GM18519 (cell line): ENCODE measurements around the gene ZCCHC3.

Source experiments
- ATAC-seq: cut with Tn5 transposase; IDR thresholded peaks from one replicate; pipeline ENCODE4 v1.9.1; 2021; ENCODE audit warnings: mild to moderate bottlenecking, moderate library complexity; ENCODE audit not compliant: unreplicated experiment, low FRiP score

The ZCCHC3 gene

DNA sequence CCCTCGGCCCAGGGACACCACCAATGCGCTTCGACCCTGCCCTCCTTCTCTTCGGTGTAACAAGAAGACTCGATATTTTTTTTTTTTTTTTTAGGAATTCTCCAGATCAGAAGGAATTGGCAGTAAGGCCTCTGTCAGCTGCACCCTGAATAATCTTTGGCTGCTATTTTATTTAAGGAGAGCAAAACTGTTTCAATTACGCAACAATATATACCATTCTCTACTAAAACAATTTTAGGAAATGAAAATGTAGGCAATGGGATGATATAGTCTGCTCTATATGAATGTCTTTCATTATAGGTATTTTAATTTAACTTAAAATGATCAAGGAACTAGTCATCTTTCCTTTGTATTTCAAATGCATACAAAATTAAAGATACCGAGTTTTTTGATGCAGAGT lies 13.3 kb downstream of the ZCCHC3 start:
- ATAC-seq, result no peak

DNA sequence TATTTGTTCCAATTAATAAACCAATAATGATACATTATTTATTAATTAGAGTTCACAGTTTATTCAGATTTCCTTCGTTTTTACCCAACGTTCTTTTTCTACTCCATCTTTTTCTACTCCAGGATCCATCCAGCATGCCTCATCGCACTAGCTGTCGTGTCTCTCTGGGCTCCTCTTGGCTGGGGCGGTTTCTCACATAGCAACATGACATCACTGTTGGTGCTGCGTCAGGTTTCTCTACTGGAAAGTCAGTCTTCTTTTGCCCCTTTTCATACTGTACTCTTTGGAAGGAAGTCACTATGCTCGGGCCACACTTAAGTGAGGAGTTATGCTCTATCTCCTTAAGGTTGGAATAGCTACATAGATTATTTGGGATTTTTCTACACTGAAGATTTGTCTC lies 14.2 kb downstream of the ZCCHC3 start:
- ATAC-seq, result no peak

GRCh38 chr20:312067-312466 lies 14.7 kb downstream of the ZCCHC3 start:
- no peak for ATAC-seq

GRCh38 chr20:312866-313265 lies 15.5 kb downstream of the ZCCHC3 start:
- no peak for ATAC-seq

DNA sequence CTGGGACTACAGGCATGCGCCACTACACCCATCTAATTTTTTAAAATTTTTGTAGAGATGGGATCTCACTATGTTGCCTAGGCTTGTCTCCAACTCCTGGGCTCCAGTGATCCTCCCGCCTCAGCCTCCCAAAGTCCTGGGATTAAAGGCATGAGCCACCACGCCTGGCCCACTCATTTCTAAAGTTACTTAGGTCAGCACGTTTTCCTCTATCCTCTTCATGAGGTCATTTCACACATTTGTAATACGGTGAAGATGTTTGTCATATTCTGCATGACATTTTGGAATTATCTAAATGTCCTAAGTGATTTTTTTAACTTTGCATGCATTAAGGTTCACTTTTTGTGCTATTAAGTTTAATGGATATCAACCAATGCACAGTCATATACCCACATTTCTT lies 16.0 kb downstream of the ZCCHC3 start:
- no peak for ATAC-seq

- no peak for ATAC-seq
Measured at GRCh38 chr20:313948-314347, 16.6 kb downstream of the ZCCHC3 start.

- ATAC-seq, result no peak
Measured at GRCh38 chr20:316316-317068, 19.1 kb downstream of the ZCCHC3 start.

- ATAC-seq, result peak; percentile 40
Measured at GRCh38 chr20:324177-325044, 27.0 kb downstream of the ZCCHC3 start.

DNA sequence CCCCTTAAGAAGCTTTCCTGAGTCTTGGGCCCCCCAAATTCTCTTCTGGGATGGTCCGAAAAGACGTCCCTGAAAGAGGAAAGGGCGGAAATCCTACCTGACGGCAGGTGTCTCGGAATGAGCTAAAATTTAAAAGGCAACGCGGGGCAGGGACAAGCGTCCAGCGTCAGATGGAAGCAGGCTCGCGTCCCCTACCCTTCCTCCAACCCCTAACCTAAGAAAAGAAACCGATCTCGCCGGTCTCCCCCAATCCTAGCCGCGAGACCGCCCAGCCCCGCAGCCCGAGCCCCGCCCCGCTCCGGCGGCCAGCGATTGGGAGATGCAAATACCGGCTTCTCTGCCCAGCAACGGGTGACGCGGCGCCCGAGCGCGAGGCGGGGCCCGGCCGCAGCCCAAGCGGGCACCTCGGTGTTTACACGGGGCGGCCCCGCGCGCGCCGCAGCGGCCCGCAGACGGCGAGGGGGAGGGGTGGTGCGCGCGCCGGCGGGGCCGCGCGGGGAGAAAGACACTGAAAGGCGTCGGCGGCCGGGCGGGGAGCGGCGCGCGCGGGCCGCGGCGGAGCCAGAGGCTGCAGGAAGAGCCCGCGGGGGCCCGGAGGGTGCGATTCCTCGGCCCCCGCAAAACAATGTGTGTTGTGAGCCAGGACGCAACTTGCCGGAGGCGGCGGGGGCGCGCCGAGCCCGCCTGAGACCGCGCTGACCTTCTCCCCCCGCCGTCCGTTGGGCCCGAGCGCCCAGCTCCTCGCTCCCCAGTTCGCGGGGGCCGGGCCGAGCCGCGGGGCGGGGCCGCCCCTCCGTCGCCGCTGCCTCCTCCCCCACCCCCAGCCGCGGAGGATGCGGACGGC lies 27.9 kb downstream of the ZCCHC3 start, which contains the start of gene SOX12:
Gene SOX12, plus strand, starts transcription at position 508 of the 844 bp plus-strand sequence. CDS start 373 bp downstream, outside the sequence.
- ATAC-seq, result peak; percentile 59

GRCh38 chr20:325889-326644 lies 28.7 kb downstream of the ZCCHC3 start:
- peak; percentile 6 for ATAC-seq

DNA sequence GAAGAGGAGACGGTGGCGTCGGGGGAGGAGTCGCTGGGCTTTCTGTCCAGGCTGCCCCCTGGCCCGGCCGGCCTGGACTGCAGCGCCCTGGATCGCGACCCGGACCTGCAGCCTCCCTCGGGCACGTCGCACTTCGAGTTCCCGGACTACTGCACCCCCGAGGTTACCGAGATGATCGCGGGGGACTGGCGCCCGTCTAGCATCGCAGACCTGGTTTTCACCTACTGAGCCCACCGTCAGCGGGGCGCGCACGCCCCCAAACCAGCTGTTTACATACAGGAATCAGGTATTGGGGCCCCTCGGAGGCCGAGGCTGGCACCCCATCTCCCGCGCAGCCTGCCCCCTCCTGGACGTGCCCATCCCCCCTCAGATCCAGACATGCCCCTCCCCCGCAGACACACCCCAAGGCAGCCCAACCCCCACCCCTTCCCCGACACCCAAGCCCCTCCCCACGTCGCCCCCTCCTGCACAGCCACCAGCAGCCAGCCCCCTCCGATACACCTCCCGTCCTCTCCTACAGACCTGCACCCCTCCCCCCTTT lies 29.3 kb downstream of the ZCCHC3 start:
- no peak for ATAC-seq

- ATAC-seq, result no peak
Measured at GRCh38 chr20:327186-328026, 30.0 kb downstream of the ZCCHC3 start.

- no peak for ATAC-seq
Measured at GRCh38 chr20:328027-328974, 30.9 kb downstream of the ZCCHC3 start.

DNA sequence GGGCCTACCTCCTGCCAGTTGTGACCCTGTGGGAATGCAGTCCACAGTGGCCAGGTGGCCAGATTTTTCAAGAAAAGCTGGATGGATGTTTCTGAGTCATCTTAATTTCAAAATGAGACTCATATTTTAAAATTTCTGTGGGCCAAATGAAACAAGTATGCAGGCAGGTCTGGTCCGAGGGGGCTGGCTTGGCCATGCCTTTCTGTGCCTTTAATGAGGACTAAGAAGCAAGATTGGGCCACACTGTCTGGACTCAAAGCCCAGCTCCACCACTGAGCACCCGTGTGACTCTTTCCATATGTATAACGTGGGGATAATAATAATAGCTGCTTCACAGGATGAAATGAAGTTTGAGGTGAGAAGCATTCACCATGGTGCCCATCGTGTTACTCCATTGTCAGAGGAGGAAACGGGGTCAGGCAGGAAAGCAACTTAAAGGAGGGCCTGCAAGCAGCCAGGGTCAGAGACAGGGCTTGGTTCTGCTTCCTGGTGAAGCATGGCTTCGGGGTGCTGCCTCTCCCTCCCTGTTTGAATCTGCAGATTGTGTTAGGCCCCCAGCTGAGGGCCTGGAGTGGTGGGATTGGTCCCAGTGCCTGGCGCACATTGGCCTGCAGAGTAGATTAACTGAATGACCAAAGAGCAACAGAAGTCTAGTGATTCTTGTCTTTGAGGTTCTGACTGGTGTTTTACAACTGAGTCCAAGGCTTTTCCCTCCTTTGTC lies 31.8 kb downstream of the ZCCHC3 start:
- no peak for ATAC-seq

DNA sequence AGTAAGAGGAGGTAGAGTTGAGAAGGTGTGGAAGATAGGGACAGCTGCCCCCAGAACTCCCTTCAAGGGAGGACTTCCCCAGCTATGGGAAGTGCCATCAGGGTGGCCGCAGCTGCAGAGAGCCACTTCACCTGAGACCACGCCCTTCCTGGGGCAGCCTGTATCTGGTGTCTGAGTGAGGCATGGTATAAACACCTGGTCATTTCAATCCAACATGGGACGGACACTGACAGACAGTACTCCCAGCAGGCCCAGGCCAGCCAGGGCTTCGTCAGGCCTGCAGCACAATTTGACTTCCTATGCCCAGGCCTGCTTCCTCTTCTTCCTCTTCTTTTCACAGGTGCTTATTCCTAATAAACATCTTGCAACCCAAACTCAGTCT lies 32.5 kb downstream of the ZCCHC3 start:
- ATAC-seq, result no peak

- no peak for ATAC-seq
Measured at GRCh38 chr20:330233-331149, 33.1 kb downstream of the ZCCHC3 start.
